KOPT-K1 (cell line): ENCODE data around the gene ZSCAN5A.
"Not testable (repeated sequence)": the region's sequence is repeated elsewhere in the genome, so short reads cannot be mapped to it uniquely, and the experiment has no call there.

Experiments
- H3K27ac ChIP-seq: fragments of 200-600 bp; sonication (generic); 2 replicates; pipeline ENCODE4 v1.5.1; 2016; ENCODE audit warnings: antibody characterized with exemption, mild to moderate bottlenecking, low read depth, low read length; ENCODE audit not compliant: poor library complexity, severe bottlenecking
- H3K36me3 ChIP-seq: fragments of 200-600 bp; sonication (generic); 2 replicates; pipeline ENCODE4 v1.5.1; 2017; ENCODE audit warnings: antibody characterized with exemption, mild to moderate bottlenecking, low read length, moderate library complexity; ENCODE audit not compliant: insufficient read depth
- H3K9me3 ChIP-seq: fragments of 200-600 bp; sonication (generic); 2 replicates; pipeline ENCODE4 v1.5.1; 2017; ENCODE audit warnings: antibody characterized with exemption, low read length, mild to moderate bottlenecking; ENCODE audit not compliant: insufficient read depth, poor library complexity, severe bottlenecking

Gene ZSCAN5A

GRCh38 chr19:56321989-56322440 is 7.4 kb upstream of the ZSCAN5A start:
- H3K36me3 ChIP-seq, result no peaks in the 10 kb centered on the region

GRCh38 chr19:56321254-56321988 is 6.8 kb upstream of the ZSCAN5A start:
- Histone ChIP-seq H3K27ac (no peak overlapping the region), H3K9me3 (no peaks in the 10 kb centered on the region)

More at GRCh38 chr19:56321989-56322440, 7.4 kb upstream of the ZSCAN5A start:
- H3K27ac ChIP-seq, result no peak overlapping the region
- H3K9me3 ChIP-seq, result no peaks in the 10 kb centered on the region

GRCh38 chr19:56319991-56320390 is 5.4 kb upstream of the ZSCAN5A start:
- Histone ChIP-seq H3K27ac (no peak overlapping the region), H3K36me3 (no peaks in the 10 kb centered on the region), H3K9me3 (no peaks in the 10 kb centered on the region)

More at GRCh38 chr19:56321254-56321988, 6.8 kb upstream of the ZSCAN5A start:
- H3K36me3 ChIP-seq, result no peaks in the 10 kb centered on the region

DNA sequence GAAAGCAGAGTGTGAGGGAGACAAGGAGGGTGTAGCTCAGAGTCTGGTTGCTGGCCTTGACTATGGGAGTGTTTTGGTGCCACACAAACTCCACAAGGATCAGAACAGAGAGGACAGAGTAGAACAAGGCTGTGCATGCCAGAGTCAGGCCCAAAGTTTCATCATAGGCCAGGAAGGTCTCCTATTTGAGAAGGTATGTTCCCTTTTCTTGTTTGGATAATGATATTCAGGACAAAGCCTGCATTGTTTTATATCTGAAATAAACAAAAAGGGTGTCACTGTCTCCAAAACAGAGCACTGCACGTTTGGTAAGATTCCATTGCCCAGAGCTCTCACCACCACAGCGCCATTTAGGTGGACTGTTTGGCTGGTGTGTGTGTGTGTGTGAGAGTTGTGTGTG is 3.1 kb upstream of the ZSCAN5A start:
- H3K36me3 ChIP-seq, result no peaks in the 10 kb centered on the region
- no peaks in the 10 kb centered on the region for H3K9me3 ChIP-seq
- H3K27ac ChIP-seq, result no peak overlapping the region

- Histone ChIP-seq H3K9me3 (no peaks in the 10 kb centered on the region), H3K36me3 (no peaks in the 10 kb centered on the region), H3K27ac (no peak overlapping the region)
Measured at GRCh38 chr19:56316728-56317127, 2.1 kb upstream of the ZSCAN5A start.

- Histone ChIP-seq H3K27ac (peak overlapping the region; percentile 85), H3K9me3 (no peaks in the 10 kb centered on the region), H3K36me3 (peaks cover 5% of the 10 kb centered on the region)
Measured at GRCh38 chr19:56315077-56315828, 614 bp upstream of the ZSCAN5A start.

- Histone ChIP-seq H3K27ac (peak overlapping the region; percentile 85), H3K36me3 (peaks cover 10% of the 10 kb centered on the region), H3K9me3 (no peaks in the 10 kb centered on the region)
Measured at GRCh38 chr19:56314018-56314380, 640 bp downstream of the ZSCAN5A start.

GRCh38 chr19:56312787-56313657 is 1.6 kb downstream of the ZSCAN5A start:
- peaks cover 15% of the 10 kb centered on the region for H3K36me3 ChIP-seq
- H3K9me3 ChIP-seq, result no peaks in the 10 kb centered on the region
- no peak overlapping the region for H3K27ac ChIP-seq

GRCh38 chr19:56312342-56312741 is 2.3 kb downstream of the ZSCAN5A start:
- H3K9me3 ChIP-seq, result no peaks in the 10 kb centered on the region
- H3K27ac ChIP-seq, result peak overlapping the region; percentile 29
- peaks cover 15% of the 10 kb centered on the region for H3K36me3 ChIP-seq

GRCh38 chr19:56310462-56310861 is 4.2 kb downstream of the ZSCAN5A start:
- Histone ChIP-seq H3K27ac (no peak overlapping the region), H3K36me3 (peaks cover 19% of the 10 kb centered on the region), H3K9me3 (no peaks in the 10 kb centered on the region)

- peaks cover 24% of the 10 kb centered on the region for H3K36me3 ChIP-seq
- no peak overlapping the region for H3K27ac ChIP-seq
- H3K9me3 ChIP-seq, result no peaks in the 10 kb centered on the region
Measured at GRCh38 chr19:56309511-56310185, 5.0 kb downstream of the ZSCAN5A start.

- Histone ChIP-seq H3K36me3 (peaks cover 30% of the 10 kb centered on the region), H3K27ac (no peak overlapping the region), H3K9me3 (no peaks in the 10 kb centered on the region)
Measured at GRCh38 chr19:56308792-56309191, 5.8 kb downstream of the ZSCAN5A start.

GRCh38 chr19:56307062-56307461 is 7.6 kb downstream of the ZSCAN5A start:
- not testable (repeated sequence) for H3K27ac ChIP-seq, H3K9me3 ChIP-seq
- peaks cover 33% of the 10 kb centered on the region for H3K36me3 ChIP-seq

GRCh38 chr19:56306016-56306415 is 8.6 kb downstream of the ZSCAN5A start:
- Histone ChIP-seq H3K9me3 (no peaks in the 10 kb centered on the region), H3K36me3 (peaks cover 33% of the 10 kb centered on the region), H3K27ac (no peak overlapping the region)
